ENCODE data around the gene LRRC32.

DNA sequence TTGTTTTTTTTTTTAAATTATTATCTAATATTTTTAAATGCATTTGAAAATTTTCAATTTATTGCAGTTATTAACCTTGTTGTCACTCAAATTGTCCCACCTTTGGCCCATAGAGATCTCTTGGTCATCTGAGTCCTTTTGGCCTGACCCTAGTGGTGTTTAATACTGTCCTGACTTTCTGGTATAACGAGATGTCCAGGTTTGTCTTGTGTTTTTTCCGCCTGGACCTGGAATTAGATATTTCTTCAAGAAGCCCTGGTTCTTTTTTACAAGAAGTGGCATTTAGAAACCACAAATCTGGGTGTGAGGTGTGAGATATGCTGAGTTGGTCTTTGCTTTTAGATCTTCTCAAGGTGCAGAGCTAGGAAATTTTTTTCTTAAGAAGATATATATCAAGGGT lies 38.1 kb downstream of the LRRC32 start:
- TF ChIP-seq, protein P1, sequence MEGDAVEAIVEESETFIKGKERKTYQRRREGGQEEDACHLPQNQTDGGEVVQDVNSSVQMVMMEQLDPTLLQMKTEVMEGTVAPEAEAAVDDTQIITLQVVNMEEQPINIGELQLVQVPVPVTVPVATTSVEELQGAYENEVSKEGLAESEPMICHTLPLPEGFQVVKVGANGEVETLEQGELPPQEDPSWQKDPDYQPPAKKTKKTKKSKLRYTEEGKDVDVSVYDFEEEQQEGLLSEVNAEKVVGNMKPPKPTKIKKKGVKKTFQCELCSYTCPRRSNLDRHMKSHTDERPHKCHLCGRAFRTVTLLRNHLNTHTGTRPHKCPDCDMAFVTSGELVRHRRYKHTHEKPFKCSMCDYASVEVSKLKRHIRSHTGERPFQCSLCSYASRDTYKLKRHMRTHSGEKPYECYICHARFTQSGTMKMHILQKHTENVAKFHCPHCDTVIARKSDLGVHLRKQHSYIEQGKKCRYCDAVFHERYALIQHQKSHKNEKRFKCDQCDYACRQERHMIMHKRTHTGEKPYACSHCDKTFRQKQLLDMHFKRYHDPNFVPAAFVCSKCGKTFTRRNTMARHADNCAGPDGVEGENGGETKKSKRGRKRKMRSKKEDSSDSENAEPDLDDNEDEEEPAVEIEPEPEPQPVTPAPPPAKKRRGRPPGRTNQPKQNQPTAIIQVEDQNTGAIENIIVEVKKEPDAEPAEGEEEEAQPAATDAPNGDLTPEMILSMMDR (conservative IDR thresholded peaks at IDR 0.05; ENCODE audit: low read length) = no peak
- no peak for TF ChIP-seq EZH2phosphoT487 (IDR thresholded peaks at IDR 0.05; ENCODE audit: borderline replicate concordance, low read depth, low read length)

Measured in OCI-LY7 (cell line).